OCI-LY7 (cell line): ENCODE measurements around the gene EPB41L1. TPM values are rescaled to one million over a fixed set of nuclear protein-coding genes. Genes with fewer than 3 reads are reported as not detected.

Experiments used
- BruUV-seq: library from RNA; stranded (reverse); fragments of 400-500 nt; replicated peaks from 2 replicates; lab custom pipeline; 2021; lab: Mats Ljungman, UMichigan
- CTCF ChIA-PET: fragments of 300-600 bp; sonication (Branson Sonifier 250); formaldehyde crosslinking; loops from one replicate; lab custom pipeline; 2022; ENCODE audit warnings: antibody characterized with exemption; ENCODE audit not compliant: unreplicated experiment; lab: Charles Lee
- POLR2A ChIA-PET: fragments of 300-600 bp; sonication (Branson Sonifier 250); formaldehyde crosslinking; loops from one replicate; lab custom pipeline; 2022; ENCODE audit warnings: antibody characterized with exemption; lab: Charles Lee
- DNase-seq: peaks from one replicate; pipeline ENCODE4 v3.0.0-alpha.2; 2015; ENCODE audit warnings: low spot score
- H2AFZ ChIP-seq: fragments of 200-600 bp; sonication (generic), shearing (Covaris generic); 2 replicates; pipeline ENCODE4 v1.6.1; 2014; ENCODE audit warnings: mild to moderate bottlenecking, antibody characterized with exemption, low read length, moderate library complexity
- H3K27ac ChIP-seq: fragments of 200-600 bp; sonication (generic); 2 replicates; pipeline ENCODE4 v1.5.1; 2014; ENCODE audit warnings: mixed run types, low read depth, mild to moderate bottlenecking, moderate library complexity, low read length, inconsistent platforms; ENCODE audit not compliant: poor library complexity, severe bottlenecking
- H3K36me3 ChIP-seq: fragments of 200-600 bp; sonication (generic); 2 replicates; pipeline ENCODE4 v1.6.1; 2014; ENCODE audit warnings: mild to moderate bottlenecking, antibody characterized with exemption, low read length, moderate library complexity, mixed read lengths; ENCODE audit not compliant: insufficient read depth
- H3K4me1 ChIP-seq: fragments of 200-600 bp; sonication (generic); 2 replicates; pipeline ENCODE4 v1.5.1; 2014; ENCODE audit warnings: mild to moderate bottlenecking, low read length; ENCODE audit not compliant: insufficient read depth, poor library complexity, severe bottlenecking
- H3K4me2 ChIP-seq: fragments of 200-600 bp; sonication (generic); 2 replicates; pipeline ENCODE4 v1.6.1; 2014; ENCODE audit warnings: mild to moderate bottlenecking, low read length
- H3K4me3 ChIP-seq: fragments of 200-600 bp; sonication (generic); 2 replicates; pipeline ENCODE4 v1.5.1; 2014; ENCODE audit warnings: mild to moderate bottlenecking, low read depth, low read length; ENCODE audit not compliant: poor library complexity, severe bottlenecking
- H3K79me2 ChIP-seq: fragments of 200-600 bp; sonication (generic); 2 replicates; pipeline ENCODE4 v1.6.1; 2016; ENCODE audit warnings: low read depth, mild to moderate bottlenecking, low read length, moderate library complexity, mixed read lengths; ENCODE audit not compliant: insufficient read depth
- H3K9me2 ChIP-seq: fragments of 200-600 bp; sonication (generic); 2 replicates; pipeline ENCODE4 v1.6.1; 2016; ENCODE audit warnings: mild to moderate bottlenecking, low read length, mixed read lengths; ENCODE audit not compliant: insufficient read depth
- H3K9me3 ChIP-seq: fragments of 200-600 bp; sonication (generic); 2 replicates; pipeline ENCODE4 v1.6.1; 2014; ENCODE audit warnings: mild to moderate bottlenecking, mixed run types, low read length, mixed read lengths
- H4K20me1 ChIP-seq: fragments of 200-600 bp; sonication (generic); 2 replicates; pipeline ENCODE4 v1.6.1; 2014; ENCODE audit warnings: mild to moderate bottlenecking, antibody characterized with exemption, low read length, moderate library complexity, mixed read lengths; ENCODE audit not compliant: insufficient read depth
- CTCF ChIP-seq: fragments of 200-600 bp; sonication (generic); conservative IDR thresholded peaks from 2 replicates; pipeline ENCODE4 v1.5.1; 2014; ENCODE audit warnings: mild to moderate bottlenecking, antibody characterized with exemption, low read length, moderate library complexity, mixed read lengths
- EZH2phosphoT487 ChIP-seq: fragments of 200-600 bp; sonication (generic); IDR thresholded peaks from 2 replicates; pipeline ENCODE4 v1.6.1; 2018; ENCODE audit warnings: low read depth, borderline replicate concordance, mild to moderate bottlenecking, mixed run types, antibody characterized with exemption, low read length, moderate library complexity, mixed read lengths
- intact Hi-C: fragments of 100-400 bp; cut with micrococcal nuclease; formaldehyde crosslinking; loops from one replicate; pipeline ENCODE4 v1.10.0; 2022; ENCODE audit not compliant: unreplicated experiment
- total RNA-seq, 2 experiments: library from RNA; depleted of rRNA in 1 of 2; stranded (reverse); fragments of >200 nt in 1 of 2; shearing (Covaris generic) in 1 of 2; gene quantifications; 2 replicates each; pipeline ENCODE4 v1.2.3, GENCODE V29; 2014 to 2022

The EPB41L1 gene
- total RNA-seq, 2 experiments from 2014 or later = 0.54 to 1.6 TPM

GRCh38 chr20:36114707-36115106 is 39.8 kb upstream of the EPB41L1 start:
- CTCF ChIA-PET = no interaction called here
- Histone ChIP-seq H2AFZ (peak overlapping the region; percentile 95; the same call in 1 of the 2 replicates), H4K20me1 (no peaks in the 10 kb centered on the region), H3K36me3 (no peaks in the 10 kb centered on the region), H3K4me3 (no peak overlapping the region), H3K9me2 (no peaks in the 10 kb centered on the region), H3K79me2 (no peaks in the 10 kb centered on the region), H3K27ac (peak overlapping the region; percentile 55), H3K9me3 (no peaks in the 10 kb centered on the region), H3K4me1 (peaks cover 48% of the 10 kb centered on the region), H3K4me2 (peak overlapping the region; percentile 51; the same call in 1 of the 2 replicates)
- intact Hi-C loops = no loop called here
- TF ChIP-seq EZH2phosphoT487 = no peak
- TF ChIP-seq CTCF = peak; percentile 44
- POLR2A ChIA-PET = interaction anchor here (0.9 to 1.2 kb wide), 3 partner anchors 17 to 23 kb away, joined by 3 read pairs; no protein-coding TSS in a partner anchor
- no TSS peak for BruUV-seq
- DNase-seq = no peak

GRCh38 chr20:36115925-36116324 is 38.6 kb upstream of the EPB41L1 start:
- Histone ChIP-seq H4K20me1 (no peaks in the 10 kb centered on the region), H3K4me2 (peak overlapping the region; percentile 11), H3K4me3 (no peak overlapping the region), H3K36me3 (no peaks in the 10 kb centered on the region), H3K4me1 (peaks cover 38% of the 10 kb centered on the region), H3K79me2 (no peaks in the 10 kb centered on the region), H3K9me2 (no peaks in the 10 kb centered on the region), H2AFZ (no peak overlapping the region), H3K27ac (no peak overlapping the region), H3K9me3 (no peaks in the 10 kb centered on the region)
- TF ChIP-seq CTCF (no peak), EZH2phosphoT487 (no peak)
- no TSS peak for BruUV-seq
- POLR2A ChIA-PET = no interaction called here
- intact Hi-C loops = no loop called here
- DNase-seq = no peak
- CTCF ChIA-PET = no interaction called here

GRCh38 chr20:36116807-36117441 is 37.6 kb upstream of the EPB41L1 start:
- Histone ChIP-seq H3K9me2 (no peaks in the 10 kb centered on the region), H3K4me1 (peaks cover 34% of the 10 kb centered on the region), H3K4me3 (no peak overlapping the region), H2AFZ (no peak overlapping the region), H3K36me3 (no peaks in the 10 kb centered on the region), H3K79me2 (no peaks in the 10 kb centered on the region), H4K20me1 (no peaks in the 10 kb centered on the region), H3K4me2 (no peak overlapping the region), H3K9me3 (no peaks in the 10 kb centered on the region), H3K27ac (no peak overlapping the region)
- POLR2A ChIA-PET = interaction anchor here (0.7 kb wide), 1 partner anchor 26 kb away, joined by 3 read pairs; no protein-coding TSS in a partner anchor
- intact Hi-C loops = no loop called here
- BruUV-seq = no TSS peak
- TF ChIP-seq EZH2phosphoT487 = no peak
- TF ChIP-seq CTCF = no peak
- CTCF ChIA-PET = no interaction called here
- no peak for DNase-seq
